WI38 (cell line): ENCODE results near the gene DNASE1.

ENCODE experiments used
- H3K4me3 ChIP-seq: 2 replicates; pipeline ENCODE4 v1.5.1; 2011; ENCODE audit warnings: low read depth, mild to moderate bottlenecking, control low read depth, low read length
- CTCF ChIP-seq: IDR thresholded peaks from 2 replicates; pipeline ENCODE4 v1.5.1; 2012; ENCODE audit warnings: low read depth, mild to moderate bottlenecking, control low read depth, low read length

The DNASE1 gene

DNA sequence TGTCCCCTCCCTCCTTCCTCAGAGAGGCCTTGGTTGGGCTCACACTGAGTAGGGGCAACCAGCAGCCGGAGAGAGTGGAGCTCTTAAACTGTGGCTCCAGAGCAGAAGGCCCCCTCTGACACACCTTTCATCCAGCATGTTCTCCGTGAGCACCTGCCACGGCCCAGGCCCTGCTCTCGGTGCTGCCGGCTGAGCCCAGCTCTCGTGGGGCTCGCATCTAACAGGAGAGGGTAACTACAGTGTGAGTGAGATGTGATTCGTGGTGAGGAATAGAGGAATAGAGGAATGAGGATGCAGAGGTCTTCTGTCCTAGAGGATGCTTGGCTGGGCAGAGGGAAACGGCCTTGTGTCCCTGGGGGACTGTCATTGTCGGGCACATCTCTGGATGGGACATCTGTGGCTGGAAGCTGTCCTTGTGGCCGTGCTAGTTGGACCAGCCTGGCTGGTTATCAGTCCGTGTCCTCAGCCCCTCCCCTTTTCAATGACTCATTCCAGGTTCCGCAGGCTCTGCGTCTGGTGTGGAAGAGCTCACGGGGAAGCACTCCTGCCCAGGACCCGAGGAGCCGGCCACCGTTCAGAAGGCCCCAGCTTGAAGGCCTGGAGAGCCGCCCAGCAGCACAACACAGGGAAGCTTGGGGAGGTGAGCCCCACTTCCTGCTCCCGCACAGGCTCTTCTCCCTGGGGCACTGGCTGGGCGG lies 11.9 kb upstream of the DNASE1 start:
- H3K4me3 ChIP-seq: no peak overlapping the region
- TF ChIP-seq CTCF: no peak

- TF ChIP-seq CTCF: no peak
- H3K4me3 ChIP-seq: no peak overlapping the region
Measured at GRCh38 chr16:3643095-3643730, 11.3 kb upstream of the DNASE1 start.

- no peak for TF ChIP-seq CTCF
- no peak overlapping the region for H3K4me3 ChIP-seq
Measured at GRCh38 chr16:3645108-3645503, 9.4 kb upstream of the DNASE1 start.

DNA sequence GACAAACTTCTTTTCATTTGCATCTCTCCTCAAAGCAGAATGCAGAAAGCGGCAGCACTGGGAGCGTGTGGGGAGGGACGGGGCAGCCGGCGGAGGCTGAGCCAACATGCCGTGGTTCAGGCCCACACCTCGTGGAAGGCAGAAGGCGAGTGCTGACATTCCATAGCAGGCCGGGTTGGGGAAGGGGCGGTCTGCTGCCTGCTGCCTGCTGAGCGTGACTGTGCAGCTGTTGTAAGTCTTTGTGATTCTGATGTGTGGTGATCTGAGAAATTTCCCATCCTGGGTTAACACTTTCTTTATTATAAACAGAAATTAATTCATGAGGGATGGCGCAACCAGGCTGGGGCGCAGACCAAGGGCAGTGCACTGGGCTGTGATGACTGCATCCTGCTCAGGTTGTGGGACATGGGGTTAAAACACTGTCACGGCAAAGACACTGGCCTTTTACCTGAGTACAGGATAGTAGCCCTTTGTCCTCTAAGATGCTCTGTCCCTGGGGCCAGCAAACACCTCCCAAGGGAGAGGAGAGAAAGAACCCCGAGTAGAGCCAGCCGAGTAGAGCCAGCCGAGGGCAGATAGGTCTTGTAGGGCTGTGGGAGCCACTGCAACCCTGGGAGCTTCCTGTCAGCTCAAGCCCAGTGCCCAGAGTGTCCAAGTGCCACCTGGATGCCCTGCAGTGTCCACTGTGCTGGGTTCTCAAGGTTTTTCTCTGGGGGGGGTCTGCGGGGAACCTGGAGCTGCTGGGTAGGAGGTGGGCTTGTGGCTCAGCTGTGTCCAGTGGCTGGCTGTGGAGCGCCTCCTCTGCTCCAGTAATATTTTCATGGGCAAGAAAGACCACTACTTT lies 8.8 kb upstream of the DNASE1 start:
- no peak overlapping the region for H3K4me3 ChIP-seq
- TF ChIP-seq CTCF: no peak

DNA sequence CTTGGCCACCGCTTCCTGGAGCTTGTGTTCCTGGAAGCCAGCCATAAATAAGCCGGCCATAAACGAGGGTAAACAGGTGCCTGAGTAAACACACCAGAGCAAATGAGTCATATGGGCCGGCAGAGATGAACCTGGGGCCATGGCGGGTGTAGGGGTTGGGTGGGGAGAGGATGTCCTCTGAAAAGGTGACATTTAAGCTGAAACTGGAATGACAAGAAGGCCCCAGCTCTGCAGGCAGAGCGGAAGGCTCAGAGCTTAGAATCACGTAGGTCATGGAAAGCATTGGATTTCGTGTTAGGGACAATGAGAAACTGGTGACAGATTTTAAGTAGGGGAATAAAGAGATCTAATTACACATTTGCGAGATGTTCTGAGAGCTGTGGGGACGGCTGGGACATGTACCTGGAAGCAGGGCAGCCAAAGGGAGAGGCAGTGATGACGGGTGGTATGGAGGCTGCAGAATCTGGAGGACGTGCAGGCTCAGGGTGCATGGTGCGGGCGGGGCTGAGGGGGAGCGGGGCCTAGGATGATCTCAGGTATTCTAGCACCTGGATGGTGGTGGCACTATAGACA lies 8.1 kb upstream of the DNASE1 start:
- H3K4me3 ChIP-seq: no peak overlapping the region
- no peak for TF ChIP-seq CTCF

DNA sequence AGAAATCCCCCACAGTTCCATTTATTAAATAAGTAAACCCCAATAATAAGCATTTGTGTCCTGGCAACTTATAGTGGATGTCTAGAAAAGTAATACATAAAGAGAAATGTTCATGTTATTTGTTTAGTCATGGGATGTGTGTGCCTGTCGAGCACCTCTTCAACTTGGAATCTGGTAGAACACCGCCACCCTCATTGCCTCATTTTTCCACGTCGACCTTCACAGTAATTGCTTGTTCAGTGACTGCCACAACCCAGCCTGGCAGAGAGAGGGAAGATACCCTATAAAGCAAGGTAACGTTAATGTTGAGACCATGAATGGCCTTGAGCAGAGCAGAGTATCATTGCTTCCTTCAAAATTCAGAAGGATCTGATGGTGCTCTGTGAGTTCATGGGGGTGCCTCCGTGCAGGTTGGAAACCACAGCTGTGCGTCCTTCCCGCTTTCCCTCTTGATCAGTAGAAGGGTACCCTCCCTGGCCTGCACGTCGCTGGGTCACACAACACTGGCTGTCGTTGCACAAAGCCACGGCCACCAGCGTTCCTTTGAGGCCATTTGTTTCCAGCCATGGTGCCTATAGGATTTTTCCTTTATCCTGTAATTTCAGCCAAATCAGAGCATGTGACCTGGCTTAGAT lies 3.7 kb upstream of the DNASE1 start:
- no peak overlapping the region for H3K4me3 ChIP-seq
- TF ChIP-seq CTCF: no peak
